Mucosa of rectum (tissue), 2 donors: Measurements from ENCODE around the gene CAMTA1.

ENCODE experiments used
- H3K27ac ChIP-seq, 2 donors: one replicate each; pipeline ENCODE4 v1.7.0; 2013; ENCODE audit warnings: inconsistent platforms in 2 of 2, low read depth in 2 of 2, low read length in 2 of 2
- H3K27me3 ChIP-seq, 2 donors: one replicate each; pipeline ENCODE4 v1.7.0; 2013; ENCODE audit warnings: low read length in 2 of 2; ENCODE audit not compliant: control insufficient read depth in 2 of 2, insufficient read depth in 2 of 2
- H3K36me3 ChIP-seq, 2 donors: one replicate each; pipeline ENCODE4 v1.7.0; 2013; ENCODE audit warnings: low read length in 2 of 2; ENCODE audit not compliant: control insufficient read depth in 2 of 2, insufficient read depth in 2 of 2
- H3K4me1 ChIP-seq, 2 donors: one replicate each; pipeline ENCODE4 v1.7.0; 2013; ENCODE audit warnings: low read length in 2 of 2, mild to moderate bottlenecking in 1 of 2; ENCODE audit not compliant: control insufficient read depth in 2 of 2, insufficient read depth in 2 of 2
- H3K4me3 ChIP-seq, 2 donors: one replicate each; pipeline ENCODE4 v1.7.0; 2013; ENCODE audit warnings: low read length in 2 of 2
- H3K9ac ChIP-seq, 2 donors: one replicate each; pipeline ENCODE4 v1.7.0; 2013; ENCODE audit warnings: low read length in 2 of 2, low read depth in 1 of 2, mild to moderate bottlenecking in 1 of 2
- H3K9me3 ChIP-seq, 2 donors: one replicate each; pipeline ENCODE4 v1.7.0; 2013; ENCODE audit warnings: low read length in 2 of 2; ENCODE audit not compliant: control insufficient read depth in 2 of 2
- donor health status: healthy.
- donor health status: Normal muscosa, but diverticular disease.

CAMTA1 gene

GRCh38 chr1:7588457-7588827 is 803.2 kb downstream of the CAMTA1 start:
- Histone ChIP-seq H3K36me3 (no peaks in the 10 kb centered on the region), H3K27ac (no peak overlapping the region), H3K4me3 (no peak overlapping the region), H3K27me3 (no peaks in the 10 kb centered on the region), H3K9ac (no peak overlapping the region), H3K4me1 (no peaks in the 10 kb centered on the region), H3K9me3 (no peaks in the 10 kb centered on the region)

- H3K27ac ChIP-seq: no peak overlapping the region
- no peaks in the 10 kb centered on the region for H3K27me3 ChIP-seq
- H3K4me1 ChIP-seq: no peaks in the 10 kb centered on the region
- no peaks in the 10 kb centered on the region for H3K9me3 ChIP-seq
- H3K4me3 ChIP-seq: no peak overlapping the region
- H3K36me3 ChIP-seq: no peaks in the 10 kb centered on the region
- H3K9ac ChIP-seq: no peak overlapping the region
These were observed 804.0 kb downstream of the CAMTA1 start for GRCh38 chr1:7589080-7589735.

GRCh38 chr1:7589774-7590425 is 804.6 kb downstream of the CAMTA1 start:
- H3K27me3 ChIP-seq: no peaks in the 10 kb centered on the region
- no peaks in the 10 kb centered on the region for H3K36me3 ChIP-seq
- H3K27ac ChIP-seq: no peak overlapping the region
- H3K4me1 ChIP-seq: no peaks in the 10 kb centered on the region
- no peaks in the 10 kb centered on the region for H3K9me3 ChIP-seq
- H3K4me3 ChIP-seq: no peak overlapping the region
- H3K9ac ChIP-seq: no peak overlapping the region

GRCh38 chr1:7590426-7590790 is 805.2 kb downstream of the CAMTA1 start:
- Histone ChIP-seq H3K27me3 (no peaks in the 10 kb centered on the region), H3K9ac (no peak overlapping the region)

GRCh38 chr1:7591565-7591964 is 806.3 kb downstream of the CAMTA1 start:
- Histone ChIP-seq H3K36me3 (no peaks in the 10 kb centered on the region), H3K27me3 (no peaks in the 10 kb centered on the region), H3K27ac (no peak overlapping the region), H3K9ac (no peak overlapping the region), H3K9me3 (no peaks in the 10 kb centered on the region), H3K4me1 (no peaks in the 10 kb centered on the region), H3K4me3 (no peak overlapping the region)

More at GRCh38 chr1:7590426-7590790, 805.2 kb downstream of the CAMTA1 start:
- no peaks in the 10 kb centered on the region for H3K36me3 ChIP-seq
- H3K9me3 ChIP-seq: no peaks in the 10 kb centered on the region
- H3K4me1 ChIP-seq: no peaks in the 10 kb centered on the region
- H3K4me3 ChIP-seq: no peak overlapping the region
- H3K27ac ChIP-seq: no peak overlapping the region

- no peak overlapping the region for H3K9ac ChIP-seq
- H3K36me3 ChIP-seq: no peaks in the 10 kb centered on the region
- H3K9me3 ChIP-seq: no peaks in the 10 kb centered on the region
- H3K4me1 ChIP-seq: no peaks in the 10 kb centered on the region
- no peaks in the 10 kb centered on the region for H3K27me3 ChIP-seq
- no peak overlapping the region for H3K4me3 ChIP-seq
- no peak overlapping the region for H3K27ac ChIP-seq
These were observed 807.0 kb downstream of the CAMTA1 start for GRCh38 chr1:7592120-7592798.

GRCh38 chr1:7594002-7594713 is 808.9 kb downstream of the CAMTA1 start:
- Histone ChIP-seq H3K27me3 (no peaks in the 10 kb centered on the region), H3K36me3 (no peaks in the 10 kb centered on the region), H3K9ac (no peak overlapping the region), H3K9me3 (no peaks in the 10 kb centered on the region), H3K4me3 (no peak overlapping the region), H3K4me1 (no peaks in the 10 kb centered on the region), H3K27ac (no peak overlapping the region)

GRCh38 chr1:7594714-7595295 is 809.6 kb downstream of the CAMTA1 start:
- Histone ChIP-seq H3K9ac (no peak overlapping the region), H3K4me1 (no peaks in the 10 kb centered on the region), H3K4me3 (no peak overlapping the region), H3K36me3 (no peaks in the 10 kb centered on the region), H3K9me3 (no peaks in the 10 kb centered on the region), H3K27me3 (no peaks in the 10 kb centered on the region), H3K27ac (no peak overlapping the region)

GRCh38 chr1:7595336-7595735 is 810.1 kb downstream of the CAMTA1 start:
- H3K27me3 ChIP-seq: no peaks in the 10 kb centered on the region
- H3K9me3 ChIP-seq: no peaks in the 10 kb centered on the region
- no peaks in the 10 kb centered on the region for H3K36me3 ChIP-seq
- no peak overlapping the region for H3K4me3 ChIP-seq
- H3K4me1 ChIP-seq: no peaks in the 10 kb centered on the region
- H3K9ac ChIP-seq: no peak overlapping the region
- no peak overlapping the region for H3K27ac ChIP-seq
